GM18870 (cell line): ENCODE results near the gene SERPINB8.

Source experiments
- ATAC-seq: cut with Tn5 transposase; IDR thresholded peaks from one replicate; pipeline ENCODE4 v1.9.1; 2021; ENCODE audit warnings: moderate library complexity; ENCODE audit not compliant: unreplicated experiment

SERPINB8 gene

GRCh38 chr18:63963615-63964256 lies 6.1 kb upstream of the SERPINB8 start:
- ATAC-seq: peak; percentile 67

- no peak for ATAC-seq
Measured at GRCh38 chr18:63964908-63965307, 5.0 kb upstream of the SERPINB8 start.

- ATAC-seq: no peak
Measured at GRCh38 chr18:63965716-63966330, 4.1 kb upstream of the SERPINB8 start.

GRCh38 chr18:63970809-63971205 lies 926 bp downstream of the SERPINB8 start:
- ATAC-seq: no peak

GRCh38 chr18:63971320-63972001 lies 1.6 kb downstream of the SERPINB8 start:
- no peak for ATAC-seq

- ATAC-seq: no peak
Measured at GRCh38 chr18:63972002-63972376, 2.1 kb downstream of the SERPINB8 start.

- no peak for ATAC-seq
Measured at GRCh38 chr18:63974991-63975390, 5.1 kb downstream of the SERPINB8 start.

GRCh38 chr18:63975628-63976027 lies 5.7 kb downstream of the SERPINB8 start:
- no peak for ATAC-seq

GRCh38 chr18:63977040-63977439 lies 7.2 kb downstream of the SERPINB8 start:
- no peak for ATAC-seq

- ATAC-seq: peak; percentile 75
Measured at GRCh38 chr18:63979409-63979920, 9.6 kb downstream of the SERPINB8 start.

GRCh38 chr18:63980027-63980426 lies 10.1 kb downstream of the SERPINB8 start:
- no peak for ATAC-seq

GRCh38 chr18:63980896-63981460 lies 11.1 kb downstream of the SERPINB8 start:
- ATAC-seq: no peak

GRCh38 chr18:63981719-63982118 lies 11.8 kb downstream of the SERPINB8 start:
- no peak for ATAC-seq

- no peak for ATAC-seq
Measured at GRCh38 chr18:63982361-63982760, 12.5 kb downstream of the SERPINB8 start.

- no peak for ATAC-seq
Measured at GRCh38 chr18:63986885-63987284, 17.0 kb downstream of the SERPINB8 start.

GRCh38 chr18:63987743-63988142 lies 17.9 kb downstream of the SERPINB8 start:
- ATAC-seq: no peak

- no peak for ATAC-seq
Measured at GRCh38 chr18:63992751-63993150, 22.9 kb downstream of the SERPINB8 start.

GRCh38 chr18:63994783-63995399 lies 25.0 kb downstream of the SERPINB8 start:
- no peak for ATAC-seq

- ATAC-seq: no peak
Measured at GRCh38 chr18:63997041-63997440, 27.2 kb downstream of the SERPINB8 start.

- no peak for ATAC-seq
Measured at GRCh38 chr18:63997606-63998005, 27.7 kb downstream of the SERPINB8 start.

GRCh38 chr18:63999871-64000270 lies 30.0 kb downstream of the SERPINB8 start:
- no peak for ATAC-seq
